GM06990 (cell line): ENCODE results near the gene VWA8.

ENCODE experiments used
- DNase-seq: peaks from one replicate; pipeline ENCODE4 v3.0.0-alpha.2; 2011; ENCODE audit not compliant: insufficient read length; ENCODE audit errors: extremely low read depth
- H3K27me3 ChIP-seq: replicated peaks from 2 replicates; pipeline ENCODE4 v1.6.0; 2011; ENCODE audit warnings: low read length; ENCODE audit not compliant: control insufficient read depth, insufficient read depth
- H3K36me3 ChIP-seq: 2 replicates; pipeline ENCODE4 v1.5.1; 2011; ENCODE audit warnings: low read length; ENCODE audit not compliant: control insufficient read depth, insufficient read depth
- H3K4me3 ChIP-seq: replicated peaks from 2 replicates; pipeline ENCODE4 v1.5.1; 2011; ENCODE audit warnings: low read depth, mild to moderate bottlenecking, control low read depth, low read length
- TF ChIP-seq, protein P1 (sequence below): IDR thresholded peaks from 2 replicates; pipeline ENCODE4 v1.5.1; 2011; ENCODE audit warnings: low read length, control low read depth, mild to moderate bottlenecking, inconsistent platforms; ENCODE audit not compliant: insufficient read depth, poor library complexity, severe bottlenecking

VWA8 gene

DNA sequence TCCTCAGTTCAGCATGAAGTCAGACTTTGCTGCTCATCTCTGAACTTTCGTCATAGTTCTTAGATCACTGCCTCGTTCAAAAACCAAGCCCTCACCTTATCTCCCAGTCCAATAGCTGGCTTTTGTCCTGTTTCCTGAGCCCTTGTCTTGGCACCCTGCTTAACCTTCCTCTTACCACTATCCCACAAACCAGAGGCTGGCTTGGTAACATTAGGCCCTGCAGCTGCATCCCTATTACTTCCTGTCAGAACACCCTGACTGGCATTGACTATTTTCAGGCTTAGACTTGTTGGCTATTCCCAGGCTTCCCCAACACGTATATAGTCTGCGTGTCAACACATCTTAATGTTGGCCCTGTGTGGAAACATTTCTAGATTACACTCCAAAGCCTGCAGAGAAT lies 172.4 kb downstream of the VWA8 start:
- Histone ChIP-seq H3K36me3 (no peaks in the 10 kb centered on the region), H3K4me3 (no peak overlapping the region), H3K27me3 (no peaks in the 10 kb centered on the region)
- TF ChIP-seq, protein P1, sequence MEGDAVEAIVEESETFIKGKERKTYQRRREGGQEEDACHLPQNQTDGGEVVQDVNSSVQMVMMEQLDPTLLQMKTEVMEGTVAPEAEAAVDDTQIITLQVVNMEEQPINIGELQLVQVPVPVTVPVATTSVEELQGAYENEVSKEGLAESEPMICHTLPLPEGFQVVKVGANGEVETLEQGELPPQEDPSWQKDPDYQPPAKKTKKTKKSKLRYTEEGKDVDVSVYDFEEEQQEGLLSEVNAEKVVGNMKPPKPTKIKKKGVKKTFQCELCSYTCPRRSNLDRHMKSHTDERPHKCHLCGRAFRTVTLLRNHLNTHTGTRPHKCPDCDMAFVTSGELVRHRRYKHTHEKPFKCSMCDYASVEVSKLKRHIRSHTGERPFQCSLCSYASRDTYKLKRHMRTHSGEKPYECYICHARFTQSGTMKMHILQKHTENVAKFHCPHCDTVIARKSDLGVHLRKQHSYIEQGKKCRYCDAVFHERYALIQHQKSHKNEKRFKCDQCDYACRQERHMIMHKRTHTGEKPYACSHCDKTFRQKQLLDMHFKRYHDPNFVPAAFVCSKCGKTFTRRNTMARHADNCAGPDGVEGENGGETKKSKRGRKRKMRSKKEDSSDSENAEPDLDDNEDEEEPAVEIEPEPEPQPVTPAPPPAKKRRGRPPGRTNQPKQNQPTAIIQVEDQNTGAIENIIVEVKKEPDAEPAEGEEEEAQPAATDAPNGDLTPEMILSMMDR = no peak
- DNase-seq = no peak

DNA sequence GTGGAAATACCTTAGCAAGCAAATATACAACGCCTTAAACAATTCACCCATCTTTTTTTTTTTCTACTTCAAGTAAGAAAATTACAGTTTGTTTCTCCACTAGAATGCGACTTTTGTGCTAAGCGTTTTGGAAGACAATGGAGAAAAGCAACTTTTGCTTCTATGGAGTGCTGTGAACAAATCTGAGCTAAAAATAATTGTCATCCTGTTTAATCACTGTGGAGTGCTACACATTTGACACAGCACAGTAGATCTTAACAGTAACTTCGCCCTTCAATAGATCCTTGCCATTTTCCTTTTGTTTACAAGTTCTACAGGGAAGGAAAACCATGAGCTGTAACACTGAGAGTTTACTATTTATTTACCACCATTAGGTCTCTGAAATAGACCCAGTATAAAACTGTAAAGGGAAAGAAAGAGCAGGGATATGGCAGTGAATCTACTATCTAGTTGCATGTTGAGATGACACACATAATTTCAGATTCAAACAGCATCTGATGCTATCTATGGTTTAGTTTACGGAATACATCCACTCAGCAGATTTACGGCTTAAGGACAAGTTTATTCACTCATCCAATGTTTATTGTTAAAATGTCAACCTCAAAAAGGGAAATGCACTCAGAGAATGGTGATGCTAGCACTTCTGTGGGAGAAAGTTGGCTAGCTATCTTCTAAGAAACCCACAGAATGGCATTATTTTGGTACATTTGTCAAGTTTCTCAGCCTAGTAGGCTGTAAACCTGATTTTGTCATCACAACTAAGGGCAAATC lies 175.3 kb downstream of the VWA8 start:
- TF ChIP-seq, protein P1 = no peak

DNA sequence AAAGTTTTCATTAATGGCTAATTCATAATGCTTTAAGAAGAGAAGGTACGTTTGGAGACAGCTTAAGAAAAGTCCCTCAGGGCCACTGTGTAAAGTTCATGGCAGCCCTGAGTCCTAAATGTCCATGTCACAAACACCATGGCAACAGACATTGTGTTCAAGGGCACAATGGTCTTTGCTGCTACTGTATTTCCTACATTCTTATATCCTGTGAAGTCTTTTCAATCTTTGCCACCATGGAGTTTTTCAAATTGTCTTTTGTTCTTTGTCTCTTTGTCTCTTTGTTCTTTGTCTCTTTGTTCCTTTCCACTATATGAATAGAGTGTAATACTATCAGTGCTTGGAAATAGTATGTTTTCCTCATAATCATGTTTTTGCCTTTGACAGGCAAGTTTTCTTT lies 178.8 kb downstream of the VWA8 start:
- TF ChIP-seq, protein P1 = no peak
- no peak overlapping the region for H3K4me3 ChIP-seq
- no peaks in the 10 kb centered on the region; the same call in 1 of the 2 replicates for H3K36me3 ChIP-seq
- no peaks in the 10 kb centered on the region for H3K27me3 ChIP-seq
- no peak for DNase-seq

More for the DNA sequence above, 175.3 kb downstream of the VWA8 start:
- no peak for DNase-seq
- no peaks in the 10 kb centered on the region for H3K27me3 ChIP-seq
- H3K36me3 ChIP-seq = no peaks in the 10 kb centered on the region
- no peak overlapping the region for H3K4me3 ChIP-seq

DNA sequence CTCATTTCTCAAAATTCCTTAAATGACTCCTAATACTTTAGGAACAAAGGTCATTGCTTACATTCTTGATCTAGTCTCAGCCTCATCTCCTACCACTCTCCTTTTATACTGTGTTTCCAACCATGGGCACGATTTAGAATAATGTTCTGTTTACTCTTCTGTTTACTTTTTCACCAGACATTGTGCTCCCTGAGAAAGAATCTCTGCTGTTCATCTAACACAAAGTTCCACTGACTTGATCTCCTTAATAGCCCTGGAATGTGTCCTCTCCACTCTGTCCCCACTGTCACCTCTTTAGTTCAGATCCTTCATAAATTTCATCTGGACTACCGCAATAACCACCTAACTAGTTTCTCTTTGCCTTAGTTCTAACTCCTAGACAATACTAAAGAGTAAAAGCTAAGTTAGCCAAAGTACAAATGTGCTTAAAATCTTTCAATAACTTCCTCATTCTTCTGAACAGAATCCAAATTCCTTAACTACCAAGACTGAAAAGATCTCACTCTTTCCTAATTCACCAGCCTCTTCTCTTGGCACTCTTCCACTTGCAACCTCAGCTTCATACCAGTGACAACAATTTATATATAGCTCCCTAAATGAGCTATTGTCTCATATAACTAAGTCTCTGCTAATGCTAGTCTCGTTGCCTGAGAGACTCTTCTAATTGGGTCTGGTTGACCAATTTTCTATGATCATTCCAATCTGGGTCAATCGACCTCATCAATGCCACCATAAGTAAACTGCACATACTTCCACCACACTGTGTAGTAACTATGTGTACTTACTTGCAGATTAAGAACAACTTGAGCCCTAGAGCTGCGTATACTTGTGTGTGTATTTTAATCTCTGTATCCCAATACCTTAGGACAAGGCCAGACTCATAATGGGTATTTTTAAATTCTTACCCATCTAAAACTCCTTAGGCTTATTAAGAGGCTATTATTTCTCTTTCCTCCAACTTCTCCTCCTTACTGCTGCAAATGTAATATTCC lies 179.9 kb downstream of the VWA8 start:
- H3K4me3 ChIP-seq = no peak overlapping the region
- no peaks in the 10 kb centered on the region; the same call in 1 of the 2 replicates for H3K36me3 ChIP-seq
- DNase-seq = no peak
- H3K27me3 ChIP-seq = no peaks in the 10 kb centered on the region
- TF ChIP-seq, protein P1 = no peak

DNA sequence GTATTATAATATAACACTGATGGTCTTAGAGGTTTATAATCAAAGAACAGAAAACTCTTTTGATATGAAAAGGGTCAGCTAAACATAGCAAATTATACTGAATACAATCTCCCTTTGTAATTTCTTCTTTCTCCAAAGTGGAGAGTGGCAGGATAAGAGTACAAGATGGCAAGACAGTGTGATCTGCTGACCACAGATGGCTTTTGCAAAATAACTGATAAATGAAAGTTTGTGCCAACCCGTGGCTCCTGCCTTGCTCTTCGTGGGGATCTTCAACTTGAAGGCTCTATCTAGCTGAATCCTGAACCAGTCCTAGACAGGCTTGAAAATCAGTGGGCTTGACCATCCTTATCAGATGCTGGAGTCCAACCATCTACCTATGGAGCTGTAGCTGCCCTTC lies 185.7 kb downstream of the VWA8 start:
- Histone ChIP-seq H3K27me3 (no peaks in the 10 kb centered on the region), H3K4me3 (no peak overlapping the region), H3K36me3 (no peaks in the 10 kb centered on the region; the same call in 1 of the 2 replicates)
- TF ChIP-seq, protein P1 = no peak
- DNase-seq = no peak
